K562 (cell line): ENCODE measurements around the gene ADAM15. TPM values are rescaled to one million over a fixed set of nuclear protein-coding genes. Genes with fewer than 3 reads are reported as not detected.

ENCODE experiments used
- ARNT ChIP-seq, 2 experiments: fragments of 450-650 bp; IDR thresholded peaks; 2 replicates each; pipeline ENCODE4 v1.6.1; 2016; ENCODE audit warnings: mild to moderate bottlenecking in 1 of 2
- DEAF1 ChIP-seq: fragments of 450-650 bp; formaldehyde crosslinking; IDR thresholded peaks from 2 replicates; pipeline ENCODE4 v1.4.0; 2020; ENCODE audit warnings: mild to moderate bottlenecking, moderate library complexity
- FOXJ2 ChIP-seq: fragments of 200-800 bp; sonication (Bioruptor generic); IDR thresholded peaks from 2 replicates; pipeline ENCODE4 v1.6.1; 2016; ENCODE audit warnings: missing genetic modification characterization, missing compliant biosample characterization
- MAZ ChIP-seq, 2 experiments: fragments of 450-650 bp in 1 of 2; sonication (generic) in 1 of 2; formaldehyde crosslinking; IDR thresholded peaks in 1 of 2; conservative IDR thresholded peaks in 1 of 2; 2 replicates each; pipeline versions ENCODE4 v1.4.0 to v1.5.0; 2020; ENCODE audit warnings: mild to moderate bottlenecking in 1 of 2, missing genetic modification reagents in 1 of 2
- NR1H2 ChIP-seq: sonication (generic); formaldehyde crosslinking; IDR thresholded peaks from 2 replicates; pipeline ENCODE4 v1.4.0; 2020; ENCODE audit warnings: mild to moderate bottlenecking, missing genetic modification reagents
- POLR3A ChIP-seq: IDR thresholded peaks from 2 replicates; pipeline ENCODE4 v1.6.1; 2011; ENCODE audit warnings: borderline replicate concordance, mild to moderate bottlenecking, moderate library complexity; ENCODE audit not compliant: insufficient read length, insufficient read depth; ENCODE audit errors: extremely low read depth
- SP2 ChIP-seq: IDR thresholded peaks from 2 replicates; pipeline ENCODE4 v1.6.1; 2011; ENCODE audit warnings: mild to moderate bottlenecking, low read depth, low read length, moderate library complexity; ENCODE audit not compliant: poor library complexity, severe bottlenecking; ENCODE audit errors: extremely low read depth
- SRSF1 ChIP-seq: fragments of 200-400 bp; formaldehyde crosslinking; IDR thresholded peaks from 2 replicates; pipeline ENCODE4 v1.6.1; 2017; ENCODE audit warnings: mild to moderate bottlenecking, low read depth, low read length, moderate library complexity
- ZBTB5 ChIP-seq: fragments of 450-650 bp; IDR thresholded peaks from 2 replicates; pipeline ENCODE4 v1.6.1; 2017; ENCODE audit warnings: antibody characterized with exemption
- ZC3H4 ChIP-seq: sonication (generic); formaldehyde crosslinking; IDR thresholded peaks from 2 replicates; pipeline ENCODE4 v1.9.0; 2021; ENCODE audit warnings: missing genetic modification reagents, borderline replicate concordance
- ZKSCAN8 ChIP-seq: fragments of 200-800 bp; sonication (Bioruptor generic); IDR thresholded peaks from 2 replicates; pipeline ENCODE4 v1.6.1; 2016; ENCODE audit warnings: missing genetic modification characterization, missing compliant biosample characterization
- ZNF609 ChIP-seq: sonication (generic); formaldehyde crosslinking; IDR thresholded peaks from 2 replicates; pipeline ENCODE4 v1.8.1; 2023; ENCODE audit warnings: missing genetic modification reagents, mild to moderate bottlenecking, borderline replicate concordance
- ZNF707 ChIP-seq: fragments of 250-450 bp; sonication (Bioruptor Pico); conservative IDR thresholded peaks from 2 replicates; pipeline ENCODE4 v1.8.0; 2022; ENCODE audit warnings: inconsistent platforms, mild to moderate bottlenecking, moderate library complexity
- polyA plus RNA-seq, 8 experiments: library from polyadenylated mRNA; depleted of rRNA in 4 of 8; stranded (reverse) in 5 of 8; unstranded in 3 of 8; fragments of >200 nt; fragmentation: Nextera tagmentation in 2 of 8; fragmentation: Illumina TruSeq in 1 of 8; extraction: Ambion mirVana in 2 of 8; extraction: Trizol in 1 of 8; gene quantifications; 2 replicates each; pipeline versions ENCODE4 v1.2.1 to v1.2.3, GENCODE V29; 2011 to 2014; ENCODE audit warnings: inconsistent platforms in 1 of 8, missing spikeins in 1 of 8
- total RNA-seq, 7 experiments: library from RNA; depleted of rRNA in 6 of 7; stranded (reverse); fragments of >200 nt in 6 of 7; fragmentation: Illumina TruSeq in 2 of 7; extraction: Trizol in 2 of 7; gene quantifications; 2 replicates each; pipeline versions ENCODE4 v1.2.1 to v1.2.3, GENCODE V29; 2011 to 2021; ENCODE audit warnings: low replicate concordance in 1 of 7

Gene ADAM15
- total and polyA plus RNA-seq, 9 of the 15 experiments (the other 6 are each of a cell fraction or from before 2014, with no cell fraction given) = 0.69 to 72.3 (median 32.8) TPM

- TF ChIP-seq ZNF609 (no peak), ZKSCAN8 (no peak), ZBTB5 (no peak), DEAF1 (peak; percentile 89), POLR3A (no peak), ZNF707 (no peak), MAZ (CRISPR knock-in tag; conservative IDR thresholded peaks at IDR 0.05 in 1 of 2, IDR thresholded peaks at IDR 0.05 in 1 of 2) (peak in 1 of 2 experiments; percentile 51; a peak in 2 of 4 replicates), SRSF1 (no peak), ARNT (IDR thresholded peaks at IDR 0.05) (no peak), FOXJ2 (tag) (no peak), SP2 (no peak), ZC3H4 (CRISPR knock-in tag) (no peak), NR1H2 (no peak)
Measured at GRCh38 chr1:155061381-155062150, 10.4 kb downstream of the ADAM15 start (continued).
